Measurements from ENCODE around the gene MYO1E.
"Not testable (repeated sequence)": the region's sequence is repeated elsewhere in the genome, so short reads cannot be mapped to it uniquely, and the experiment has no call there.

The MYO1E gene

GRCh38 chr15:59349680-59350420, 22.8 kb downstream of the MYO1E start:
- DNase-seq: peak; percentile 23

- no peak for DNase-seq
Observed at GRCh38 chr15:59347915-59348314, 24.8 kb downstream of the MYO1E start.

DNA sequence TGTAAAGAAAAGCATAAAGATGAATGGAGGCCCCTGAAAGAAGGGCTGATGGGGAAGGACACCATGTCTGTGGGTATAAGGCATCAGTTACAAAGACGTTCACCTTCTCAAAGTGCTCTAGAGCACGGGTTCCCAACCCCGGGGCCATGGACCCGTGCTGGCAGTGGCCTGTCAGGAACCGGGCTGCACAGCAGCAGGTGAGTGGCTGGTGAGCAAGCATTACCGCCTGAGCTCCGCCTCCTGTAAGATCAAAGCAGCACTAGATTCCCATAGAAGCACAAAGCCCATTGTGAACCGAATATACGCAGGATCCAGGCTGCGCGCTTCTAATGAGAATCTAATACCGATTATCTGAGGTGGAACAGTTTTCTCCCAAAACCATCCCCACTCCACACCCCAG, 25.7 kb downstream of the MYO1E start:
- DNase-seq: no peak

DNA sequence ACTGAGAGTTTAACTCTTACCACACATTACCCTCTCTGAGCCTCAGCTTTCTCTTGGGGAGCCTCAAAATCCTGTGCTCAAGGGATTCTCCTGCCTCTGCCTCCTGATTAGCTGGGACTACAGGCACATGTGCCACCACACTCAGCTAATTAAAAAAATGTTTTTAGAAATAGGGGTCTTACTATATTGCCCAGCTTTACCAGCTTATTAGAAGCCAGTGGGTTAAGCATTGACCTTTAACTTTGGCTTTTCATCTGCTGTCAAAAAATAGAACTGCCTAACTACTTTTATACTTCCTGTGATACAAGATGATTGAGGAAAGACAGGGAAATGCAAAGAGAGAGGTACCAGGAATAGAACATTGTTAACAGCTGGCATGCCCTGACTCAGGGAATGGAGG, 27.3 kb downstream of the MYO1E start:
- DNase-seq: no peak

DNA sequence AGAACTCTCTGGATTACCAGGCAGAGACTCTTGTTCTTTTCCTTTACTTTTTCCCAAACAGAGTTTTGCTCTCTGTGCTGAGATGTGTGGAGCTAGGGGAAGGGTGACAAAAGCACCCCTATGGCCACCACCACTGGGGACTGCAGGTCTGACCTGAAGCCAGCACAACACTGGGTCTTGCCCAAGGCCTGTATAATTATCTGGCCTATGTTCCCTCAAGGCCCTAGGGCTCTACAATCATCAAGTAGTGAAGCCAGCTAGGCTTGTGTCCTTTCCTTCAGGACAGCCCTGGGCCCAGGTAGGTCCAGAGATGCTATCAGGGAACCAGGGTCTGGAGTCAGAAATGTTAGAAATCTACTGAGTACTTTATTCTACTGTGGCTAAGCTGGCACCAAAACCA, 28.4 kb downstream of the MYO1E start:
- no peak for DNase-seq

DNA sequence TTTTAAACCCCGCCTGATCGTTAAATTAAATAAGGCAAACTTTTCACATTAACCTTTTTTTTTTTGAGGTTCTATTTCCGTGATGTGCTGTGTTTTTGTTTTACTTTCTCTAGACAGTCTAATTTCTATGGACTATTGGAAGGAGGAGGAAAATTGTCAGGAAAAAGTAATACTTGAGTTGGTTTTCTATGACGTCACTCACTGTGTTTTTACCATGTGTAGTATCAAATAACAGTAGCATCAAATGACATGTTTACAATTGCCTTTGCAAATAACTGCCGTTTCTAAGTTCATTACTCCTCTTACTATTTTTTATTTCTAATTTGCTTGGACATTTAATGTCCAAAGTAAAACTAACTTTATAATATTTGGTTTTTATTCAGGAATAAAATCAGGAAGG, 32.3 kb downstream of the MYO1E start:
- DNase-seq: no peak

DNA sequence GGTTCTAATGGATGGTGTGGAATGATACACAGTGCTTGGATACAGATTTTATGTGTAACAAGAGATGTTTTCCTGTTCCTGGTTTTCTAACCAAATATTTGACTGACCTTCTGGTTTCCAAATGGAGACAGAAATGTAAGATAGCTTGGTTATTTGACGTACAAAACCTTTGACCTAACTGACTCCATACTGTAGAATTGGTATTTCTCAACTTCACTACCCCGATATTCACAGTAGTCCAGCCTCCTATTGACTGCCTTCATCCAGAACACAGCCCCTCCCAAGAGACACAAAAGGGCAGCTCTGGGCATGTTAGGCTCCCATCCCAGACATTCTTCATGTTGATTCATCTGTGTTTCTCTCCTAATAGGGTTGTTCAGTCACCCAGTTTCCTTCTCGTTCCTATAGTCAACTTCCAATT, 33.4 kb downstream of the MYO1E start:
- DNase-seq: no peak

DNA sequence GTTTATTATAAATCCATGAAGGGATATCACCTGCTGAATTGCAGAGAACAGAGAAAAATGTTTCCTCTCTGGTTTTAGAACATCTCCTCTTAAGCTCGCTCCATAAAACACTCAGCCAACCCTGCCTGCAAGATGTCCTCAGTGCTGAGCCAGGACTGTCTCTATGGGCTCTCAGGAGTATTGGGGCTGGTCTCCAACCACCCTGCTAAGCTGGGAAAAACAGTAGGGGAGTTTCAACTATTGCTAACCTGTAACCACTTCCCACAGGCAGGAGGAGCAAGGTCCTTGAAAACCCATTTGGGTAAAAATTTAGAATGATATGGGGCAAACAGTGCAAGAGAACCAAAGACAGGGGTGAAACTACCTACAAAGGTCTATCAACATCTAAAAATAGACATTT, 34.3 kb downstream of the MYO1E start:
- no peak for DNase-seq

GRCh38 chr15:59336725-59337124, 35.9 kb downstream of the MYO1E start:
- not testable (repeated sequence) for DNase-seq

- no peak for DNase-seq
Observed at GRCh38 chr15:59335207-59335786, 37.4 kb downstream of the MYO1E start.

DNA sequence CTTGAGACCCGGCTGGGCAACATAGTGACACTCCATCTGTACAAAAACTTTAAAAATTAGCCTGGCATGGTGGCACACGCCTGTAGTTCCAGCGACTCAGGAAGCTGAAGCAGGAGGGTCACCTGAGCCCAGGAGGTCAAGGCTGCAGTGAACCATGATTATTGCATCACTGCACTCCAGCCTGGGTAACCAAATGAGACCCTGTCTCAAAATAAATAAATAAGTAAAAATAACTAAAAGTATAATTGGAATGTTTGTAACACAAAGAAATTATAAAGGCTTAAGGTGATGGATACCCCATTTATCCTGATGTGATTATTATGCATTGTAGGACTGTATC, 38.6 kb downstream of the MYO1E start:
- DNase-seq: no peak

GRCh38 chr15:59333401-59334075, 39.1 kb downstream of the MYO1E start:
- no peak for DNase-seq

GRCh38 chr15:59332009-59332408, 40.7 kb downstream of the MYO1E start:
- no peak for DNase-seq

DNA sequence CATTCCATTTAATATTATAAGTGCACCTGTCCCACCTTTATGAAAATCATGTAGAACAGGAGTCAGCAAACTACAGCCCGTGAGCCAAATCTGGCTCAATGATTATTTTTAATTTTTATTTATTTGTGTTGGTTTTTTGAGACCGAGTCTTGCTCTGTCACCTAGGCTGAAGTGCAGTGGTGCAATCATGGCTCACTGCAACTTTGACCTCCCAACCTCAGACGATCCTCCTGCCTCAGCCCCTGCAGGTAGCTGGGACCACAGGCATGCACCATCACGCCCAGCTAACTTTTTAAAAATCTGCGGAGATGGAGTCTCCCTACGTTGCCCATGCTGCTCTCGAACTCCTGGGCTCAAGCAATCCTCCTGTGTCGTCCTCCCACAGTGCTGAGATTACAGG, 42.0 kb downstream of the MYO1E start:
- no peak for DNase-seq

GRCh38 chr15:59329570-59330350, 42.9 kb downstream of the MYO1E start:
- no peak for DNase-seq

GRCh38 chr15:59329091-59329490, 43.6 kb downstream of the MYO1E start:
- DNase-seq: no peak

DNA sequence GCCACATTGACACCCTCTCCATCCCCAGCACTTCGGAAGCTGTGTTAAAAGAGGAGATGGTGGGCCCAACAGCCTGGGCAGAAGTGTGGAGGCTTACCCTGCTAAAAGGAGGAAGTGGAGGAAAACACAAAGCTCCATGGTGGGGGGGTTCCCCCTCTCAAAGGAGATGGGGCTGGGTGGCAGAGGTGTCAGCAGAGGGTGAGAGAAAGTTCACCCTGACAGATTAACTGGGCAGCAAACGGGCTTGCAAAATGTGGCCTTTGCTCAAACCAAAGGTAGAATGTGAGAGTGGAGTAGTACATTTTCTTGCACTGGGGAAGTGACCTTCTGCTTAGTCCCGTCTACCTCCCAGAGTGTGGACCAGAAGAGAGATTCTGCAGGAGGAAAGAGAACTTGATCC, 44.7 kb downstream of the MYO1E start:
- DNase-seq: no peak

DNA sequence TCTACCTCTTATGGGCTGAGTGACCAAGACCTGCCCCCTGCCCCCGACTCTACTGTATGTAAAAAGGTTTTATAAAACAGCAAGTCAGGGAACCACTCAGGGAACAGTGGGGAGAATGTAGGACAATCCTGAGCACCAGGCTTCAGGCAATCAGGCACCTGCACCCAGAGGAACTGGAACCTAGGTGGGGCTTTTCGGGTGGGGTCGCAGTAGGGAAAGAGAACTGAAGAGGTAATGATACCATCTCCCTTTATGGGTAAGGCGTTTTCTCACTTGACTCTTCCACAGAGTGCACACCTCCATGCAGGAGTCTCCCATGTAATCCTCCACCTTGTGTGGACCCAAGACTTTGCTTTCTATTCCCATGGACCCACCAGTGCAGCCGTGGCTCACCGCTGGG, 45.8 kb downstream of the MYO1E start:
- DNase-seq: no peak

DNA sequence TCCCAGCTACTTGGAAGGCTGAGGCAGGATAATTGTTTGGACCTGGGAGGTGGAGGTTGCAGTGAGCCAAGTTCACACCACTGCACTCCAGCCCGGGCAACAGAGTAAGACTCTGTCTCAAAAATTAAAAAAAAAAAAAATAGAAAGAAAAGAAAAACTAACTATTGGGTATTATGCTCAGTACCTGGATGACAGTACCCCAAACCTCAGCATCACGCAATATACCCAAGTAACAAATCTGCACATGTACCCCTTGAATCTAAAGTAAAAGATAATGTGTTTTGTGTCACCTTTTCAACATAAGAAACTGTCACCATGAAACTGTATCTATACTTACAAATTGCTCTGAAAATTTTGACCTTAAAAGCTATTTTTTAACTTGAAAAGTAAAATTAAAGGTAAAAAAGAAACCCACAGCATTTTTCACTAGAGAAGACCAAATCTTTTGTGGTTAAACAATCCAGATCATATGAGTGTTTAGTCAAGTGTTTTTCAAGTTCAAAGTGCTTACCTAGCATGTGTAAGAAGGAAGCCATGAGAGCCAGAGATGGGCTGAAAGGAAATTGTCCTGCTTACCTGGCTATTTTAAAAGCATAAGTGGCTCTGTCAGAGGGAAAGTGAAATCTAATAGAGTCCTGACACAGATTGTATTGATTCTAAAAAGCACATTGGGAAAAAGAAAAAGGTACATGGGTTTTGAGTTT, 50.5 kb downstream of the MYO1E start:
- no peak for DNase-seq

- no peak for DNase-seq
Observed at GRCh38 chr15:59321000-59321689, 51.5 kb downstream of the MYO1E start.

DNA sequence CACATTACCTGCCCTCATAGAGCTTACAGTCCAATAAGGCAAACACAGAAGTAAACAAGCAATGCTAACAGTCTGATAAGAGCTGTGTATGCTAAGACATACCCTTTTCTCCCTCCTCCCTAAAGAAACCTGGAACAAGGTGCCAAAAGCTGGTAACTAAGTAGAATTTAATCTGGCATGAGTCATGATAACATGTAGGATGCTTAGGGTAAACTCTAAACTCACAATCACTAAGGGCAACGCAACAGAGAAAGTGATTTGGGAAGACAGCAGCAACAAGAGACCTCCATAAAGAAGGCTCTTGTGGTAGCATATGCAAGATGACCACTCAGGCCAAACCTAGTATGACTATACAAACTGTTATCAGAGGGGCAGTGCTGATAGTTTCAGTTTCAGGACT, 55.5 kb downstream of the MYO1E start:
- DNase-seq: no peak

GRCh38 chr15:59315914-59316451, 56.7 kb downstream of the MYO1E start:
- no peak for DNase-seq
